H1 (cell line): ENCODE measurements around the gene XCL1. TPM values are rescaled to one million over a fixed set of nuclear protein-coding genes. Genes with fewer than 3 reads are reported as not detected.

ENCODE experiments used
- CHD1 ChIP-seq: IDR thresholded peaks from 2 replicates; pipeline ENCODE4 v1.6.1; 2012; ENCODE audit warnings: low read depth, low read length, improper control_type of control experiment
- GTF2F1 ChIP-seq: IDR thresholded peaks from 2 replicates; pipeline ENCODE4 v1.6.1; 2012; ENCODE audit warnings: low read depth, low read length, improper control_type of control experiment, borderline replicate concordance
- SP4 ChIP-seq: IDR thresholded peaks from 2 replicates; pipeline ENCODE4 v1.6.1; 2012; ENCODE audit warnings: low read length, inconsistent platforms
- polyA plus RNA-seq, 7 experiments: library from polyadenylated mRNA; depleted of rRNA in 3 of 7; stranded (reverse) in 5 of 7; unstranded in 2 of 7; fragments of >200 nt in 5 of 7; fragments of 200-250 nt in 2 of 7; gene quantifications; 1 replicate in 5 of 7; 2 replicates in 1 of 7; 4 replicates in 1 of 7; pipeline versions ENCODE4 v1.2.1 to v1.2.3, GENCODE V29; 2011 to 2013; ENCODE audit warnings: missing spikeins in 2 of 7, mixed read lengths in 2 of 7
- total RNA-seq: library from RNA; stranded (reverse); fragmentation: NEBNext Ultra II Directional; extraction: Animal tissue kit (Norgen Biotek cat#: 25700); gene quantifications from 2 replicates; pipeline ENCODE4 v1.2.1, GENCODE V29; 2021

Gene XCL1
- total and polyA plus RNA-seq, 2 of the 8 experiments (the other 6 are each of a cell fraction or from before 2014, with no cell fraction given): 0.39 to 0.63 TPM

DNA sequence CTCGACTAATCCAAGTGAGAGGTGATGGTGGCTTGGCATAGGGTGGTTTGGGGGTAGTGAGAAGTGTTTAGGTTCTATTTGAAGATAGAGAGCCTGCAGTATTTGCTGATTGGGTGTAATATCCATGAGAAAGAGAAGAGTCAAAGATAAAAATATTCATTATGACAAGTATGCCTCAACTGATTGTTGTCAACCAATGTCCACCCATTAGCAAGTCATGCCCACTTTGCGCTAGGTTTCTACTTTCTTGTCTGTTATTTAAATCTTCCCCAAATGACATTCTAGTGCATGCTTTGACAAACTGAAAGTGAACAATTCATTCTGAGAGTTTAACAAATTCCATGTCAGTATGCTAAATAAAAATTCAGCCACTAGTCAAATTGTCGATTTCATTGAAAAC is 3.8 kb upstream of the XCL1 start (continued):
- TF ChIP-seq CHD1: no peak
- TF ChIP-seq SP4: no peak
- TF ChIP-seq GTF2F1: no peak
